Ovary (tissue), 3 donors: ENCODE measurements around the gene CDHR3.

Experiments
- EP300 ChIP-seq: sonication (generic); formaldehyde crosslinking; IDR thresholded peaks from one replicate; pipeline ENCODE4 v1.6.1; 2017; ENCODE audit warnings: antibody characterized with exemption
- POLR2A ChIP-seq: fragments of 450-650 bp; IDR thresholded peaks from one replicate; pipeline ENCODE4 v1.6.1; 2017; ENCODE audit warnings: antibody characterized with exemption, mild to moderate bottlenecking, moderate library complexity
- TF ChIP-seq, protein P1 (sequence below), 3 donors: fragments of 450-650 bp in 2 of 3; fragments of 200-600 bp in 1 of 3; IDR thresholded peaks; one replicate each; pipeline versions ENCODE4 v1.5.1 to v1.8.0; 2016 to 2022; ENCODE audit warnings: antibody characterized with exemption in 3 of 3, mild to moderate bottlenecking in 1 of 3
- donor health status: DM: no; HTN: no; CAD: no.

GRCh38 chr7:106001196-106001595, 38.1 kb downstream of the CDHR3 start:
- TF ChIP-seq, protein P1, sequence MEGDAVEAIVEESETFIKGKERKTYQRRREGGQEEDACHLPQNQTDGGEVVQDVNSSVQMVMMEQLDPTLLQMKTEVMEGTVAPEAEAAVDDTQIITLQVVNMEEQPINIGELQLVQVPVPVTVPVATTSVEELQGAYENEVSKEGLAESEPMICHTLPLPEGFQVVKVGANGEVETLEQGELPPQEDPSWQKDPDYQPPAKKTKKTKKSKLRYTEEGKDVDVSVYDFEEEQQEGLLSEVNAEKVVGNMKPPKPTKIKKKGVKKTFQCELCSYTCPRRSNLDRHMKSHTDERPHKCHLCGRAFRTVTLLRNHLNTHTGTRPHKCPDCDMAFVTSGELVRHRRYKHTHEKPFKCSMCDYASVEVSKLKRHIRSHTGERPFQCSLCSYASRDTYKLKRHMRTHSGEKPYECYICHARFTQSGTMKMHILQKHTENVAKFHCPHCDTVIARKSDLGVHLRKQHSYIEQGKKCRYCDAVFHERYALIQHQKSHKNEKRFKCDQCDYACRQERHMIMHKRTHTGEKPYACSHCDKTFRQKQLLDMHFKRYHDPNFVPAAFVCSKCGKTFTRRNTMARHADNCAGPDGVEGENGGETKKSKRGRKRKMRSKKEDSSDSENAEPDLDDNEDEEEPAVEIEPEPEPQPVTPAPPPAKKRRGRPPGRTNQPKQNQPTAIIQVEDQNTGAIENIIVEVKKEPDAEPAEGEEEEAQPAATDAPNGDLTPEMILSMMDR (IDR thresholded peaks at IDR 0.05), result no peak
- no peak for TF ChIP-seq POLR2A
- TF ChIP-seq EP300, result no peak
